GM21423 (cell line): Measurements from ENCODE around the gene CD300LB.
"Not testable (repeated sequence)": the region's sequence is repeated elsewhere in the genome, so short reads cannot be mapped to it uniquely, and the experiment has no call there.

Source experiments
- ATAC-seq: cut with Tn5 transposase; IDR thresholded peaks from one replicate; pipeline ENCODE4 v1.9.1; 2021; ENCODE audit warnings: mild to moderate bottlenecking, moderate library complexity; ENCODE audit not compliant: unreplicated experiment

Gene CD300LB

GRCh38 chr17:74499992-74500391 is 31.3 kb downstream of the CD300LB start:
- ATAC-seq: no peak

- no peak for ATAC-seq
Observed at GRCh38 chr17:74497471-74497870, 33.8 kb downstream of the CD300LB start.

- ATAC-seq: no peak
Observed at GRCh38 chr17:74493331-74493833, 37.9 kb downstream of the CD300LB start.

GRCh38 chr17:74491626-74492025 is 39.6 kb downstream of the CD300LB start:
- ATAC-seq: no peak

GRCh38 chr17:74490716-74491115 is 40.6 kb downstream of the CD300LB start:
- no peak for ATAC-seq

- not testable (repeated sequence) for ATAC-seq
Observed at GRCh38 chr17:74488276-74488675, 43.0 kb downstream of the CD300LB start.

GRCh38 chr17:74485841-74486240 is 45.4 kb downstream of the CD300LB start:
- ATAC-seq: no peak

GRCh38 chr17:74485022-74485743 is 46.1 kb downstream of the CD300LB start:
- no peak for ATAC-seq

- ATAC-seq: no peak
Observed at GRCh38 chr17:74484066-74484465, 47.2 kb downstream of the CD300LB start.

- no peak for ATAC-seq
Observed at GRCh38 chr17:74481621-74482020, 49.7 kb downstream of the CD300LB start.

- ATAC-seq: no peak
Observed at GRCh38 chr17:74480290-74480689, 51.0 kb downstream of the CD300LB start.

GRCh38 chr17:74478420-74479100 is 52.7 kb downstream of the CD300LB start:
- no peak for ATAC-seq

- ATAC-seq: no peak
Observed at GRCh38 chr17:74477411-74477810, 53.9 kb downstream of the CD300LB start.

GRCh38 chr17:74475189-74475588 is 56.1 kb downstream of the CD300LB start:
- no peak for ATAC-seq

- no peak for ATAC-seq
Observed at GRCh38 chr17:74474043-74474792, 57.1 kb downstream of the CD300LB start.

GRCh38 chr17:74473294-74473693 is 58.0 kb downstream of the CD300LB start:
- no peak for ATAC-seq

- no peak for ATAC-seq
Observed at GRCh38 chr17:74472890-74473289, 58.4 kb downstream of the CD300LB start.

- no peak for ATAC-seq
Observed at GRCh38 chr17:74471341-74471740, 59.9 kb downstream of the CD300LB start.
